Eye (tissue), 1 donor: ENCODE data around the gene WDR76.

Source experiments
- DNase-seq: peaks from one replicate; pipeline ENCODE4 v3.0.0-alpha.2; 2015

WDR76 gene

GRCh38 chr15:43879386-43880355, 52.9 kb downstream of the WDR76 start:
- DNase-seq = no peak

- no peak for DNase-seq
These were observed 53.8 kb downstream of the WDR76 start for GRCh38 chr15:43880406-43881194.

- DNase-seq = no peak
These were observed 54.4 kb downstream of the WDR76 start for GRCh38 chr15:43881245-43881644.

- DNase-seq = no peak
These were observed 55.1 kb downstream of the WDR76 start for GRCh38 chr15:43881944-43882343.

GRCh38 chr15:43883571-43883970, 56.8 kb downstream of the WDR76 start:
- DNase-seq = no peak

GRCh38 chr15:43886558-43886957, 59.8 kb downstream of the WDR76 start:
- DNase-seq = no peak

GRCh38 chr15:43887901-43888300, 61.1 kb downstream of the WDR76 start:
- no peak for DNase-seq

- DNase-seq = no peak
These were observed 62.2 kb downstream of the WDR76 start for GRCh38 chr15:43889042-43889441.

- DNase-seq = no peak
These were observed 67.2 kb downstream of the WDR76 start for GRCh38 chr15:43893956-43894355.

GRCh38 chr15:43895586-43895985, 68.8 kb downstream of the WDR76 start:
- DNase-seq = no peak

GRCh38 chr15:43896543-43896942, 69.7 kb downstream of the WDR76 start:
- no peak for DNase-seq

- DNase-seq = no peak
These were observed 72.1 kb downstream of the WDR76 start for GRCh38 chr15:43898891-43899290.

GRCh38 chr15:43899928-43900327, 73.1 kb downstream of the WDR76 start:
- DNase-seq = no peak

GRCh38 chr15:43900996-43901395, 74.2 kb downstream of the WDR76 start:
- no peak for DNase-seq

- DNase-seq = no peak
These were observed 74.7 kb downstream of the WDR76 start for GRCh38 chr15:43901495-43901894.

- DNase-seq = peak; percentile 95
These were observed 77.1 kb downstream of the WDR76 start for GRCh38 chr15:43903864-43904290.

GRCh38 chr15:43905755-43906154, 79.0 kb downstream of the WDR76 start:
- DNase-seq = no peak

- no peak for DNase-seq
These were observed 81.8 kb downstream of the WDR76 start for GRCh38 chr15:43908516-43909050.

- peak; percentile 17 for DNase-seq
These were observed 84.5 kb downstream of the WDR76 start for GRCh38 chr15:43911235-43911781.

GRCh38 chr15:43912208-43912607, 85.4 kb downstream of the WDR76 start:
- no peak for DNase-seq

- peak; percentile 45 for DNase-seq
These were observed 86.4 kb downstream of the WDR76 start for GRCh38 chr15:43913026-43913780.

- no peak for DNase-seq
These were observed 87.1 kb downstream of the WDR76 start for GRCh38 chr15:43913941-43914340.
